K562 (cell line): Measurements from ENCODE around the gene TBC1D10A. TPM values are rescaled to one million over a fixed set of nuclear protein-coding genes. Genes with fewer than 3 reads are reported as not detected.

Experiments
- ATAC-seq: fragments of 200-7000 bp; cut with Tn5 transposase; 3 replicates; pipeline ENCODE4 v1.9.1; 2020; ENCODE audit warnings: moderate library complexity
- BruUV-seq: library from RNA; stranded (reverse); fragments of 400-500 nt; replicated peaks from 2 replicates; lab custom pipeline; 2021; lab: Mats Ljungman, UMichigan
- CTCF ChIA-PET: fragments of 300-600 bp; formaldehyde crosslinking; extraction: SDS; loops from one replicate; lab custom pipeline; 2021; ENCODE audit warnings: low intra/inter-chr PET ratio; lab: Yijun Ruan, JAX
- POLR2A ChIA-PET: fragments of 300-600, 350-650 bp; sonication (Branson Sonifier 250); formaldehyde crosslinking; extraction: SDS; loops from one replicate; lab custom pipeline; 2021; ENCODE audit warnings: antibody characterized with exemption, inconsistent platforms; lab: Yijun Ruan, JAX
- DNase-seq, 4 experiments: peaks; one replicate each; pipeline versions ENCODE4 v3.0.0 to v3.0.0-alpha.2; 2011 to 2018; ENCODE audit warnings: low spot score in 3 of 4, mixed read lengths in 3 of 4; ENCODE audit errors: extremely low read depth in 1 of 4
- FAIRE-seq: peaks from 2 replicates; lab custom pipeline; 2011; peaks lifted over from hg19 to GRCh38; lab: Jason Lieb, UNC
- H2AFZ ChIP-seq: 2 replicates; pipeline ENCODE4 v1.6.0; 2011; ENCODE audit warnings: low read depth, low read length, control low read depth, inconsistent platforms
- H3K27ac ChIP-seq: fragments of 200-600 bp; 3 replicates; pipeline ENCODE4 v1.8.0; 2011; ENCODE audit warnings: low read depth, mild to moderate bottlenecking, control low read depth, inconsistent platforms, low read length, moderate library complexity, mixed read lengths; ENCODE audit errors: extremely low read depth
- H3K27me3 ChIP-seq, 2 experiments: fragments of 300-600 bp in 1 of 2; 2 replicates in 1 of 2; 3 replicates in 1 of 2; pipeline versions ENCODE4 v1.6.0 to v1.8.0; 2011; ENCODE audit warnings: inconsistent platforms in 2 of 2, low read length in 2 of 2, mild to moderate bottlenecking in 1 of 2, mixed read lengths in 1 of 2, moderate library complexity in 1 of 2; ENCODE audit not compliant: control insufficient read depth in 2 of 2, insufficient read depth in 2 of 2
- H3K36me3 ChIP-seq: fragments of 300-600 bp; 3 replicates; pipeline ENCODE4 v1.8.0; 2011; ENCODE audit warnings: mild to moderate bottlenecking, low read length, inconsistent platforms; ENCODE audit not compliant: control insufficient read depth, insufficient read depth
- H3K4me1 ChIP-seq, 2 experiments: fragments of 200-600 bp in 1 of 2; replicated peaks in 1 of 2; 2 replicates in 1 of 2; 3 replicates in 1 of 2; pipeline versions ENCODE4 v1.5.1 to v1.8.0; 2011; ENCODE audit warnings: inconsistent platforms in 2 of 2, low read length in 2 of 2, mild to moderate bottlenecking in 1 of 2, mixed read lengths in 1 of 2, moderate library complexity in 1 of 2; ENCODE audit not compliant: control insufficient read depth in 2 of 2, insufficient read depth in 2 of 2
- H3K4me2 ChIP-seq: 2 replicates; pipeline ENCODE4 v1.6.1; 2011; ENCODE audit warnings: low read length, control low read depth, inconsistent platforms, mixed read lengths; ENCODE audit not compliant: insufficient read depth
- H3K4me3 ChIP-seq: fragments of 200-600 bp; sonication (generic), shearing (Covaris generic); 2 replicates; pipeline ENCODE4 v1.5.1; 2016; ENCODE audit warnings: control low read depth, inconsistent platforms
- H3K79me2 ChIP-seq: fragments of 200-600 bp; 3 replicates; pipeline ENCODE4 v1.8.0; 2011; ENCODE audit warnings: low read length, inconsistent platforms; ENCODE audit not compliant: control insufficient read depth, insufficient read depth
- H3K9ac ChIP-seq, 2 experiments: 2 replicates each; pipeline versions ENCODE4 v1.6.0 to v1.6.1; 2011; ENCODE audit warnings: low read depth in 2 of 2, low read length in 2 of 2, control low read depth in 1 of 2, inconsistent platforms in 1 of 2, mild to moderate bottlenecking in 1 of 2, mixed read lengths in 1 of 2; ENCODE audit not compliant: insufficient read depth in 1 of 2
- H3K9me1 ChIP-seq: one replicate; pipeline ENCODE4 v1.6.0; 2011; ENCODE audit warnings: inconsistent platforms, mild to moderate bottlenecking, low read length, moderate library complexity; ENCODE audit not compliant: control insufficient read depth, insufficient read depth
- H3K9me3 ChIP-seq: replicated peaks from 2 replicates; pipeline ENCODE4 v1.5.1; 2011; ENCODE audit warnings: low read depth, low read length, inconsistent platforms; ENCODE audit not compliant: control insufficient read depth, insufficient read depth
- H4K20me1 ChIP-seq: replicated peaks from 2 replicates; pipeline ENCODE4 v1.6.1; 2011; ENCODE audit warnings: low read length, inconsistent platforms, mixed read lengths; ENCODE audit not compliant: control insufficient read depth, insufficient read depth
- CEBPG ChIP-seq, 3 experiments: fragments of 200-800 bp in 1 of 3; sonication (Bioruptor generic) in 1 of 3; sonication (generic) in 1 of 3; formaldehyde crosslinking in 1 of 3; IDR thresholded peaks in 2 of 3; conservative IDR thresholded peaks in 1 of 3; 2 replicates each; pipeline versions ENCODE4 v1.6.1 to v1.8.0; 2016 to 2022; ENCODE audit warnings: missing compliant biosample characterization in 2 of 3, missing genetic modification characterization in 2 of 3, mild to moderate bottlenecking in 1 of 3, missing genetic modification reagents in 1 of 3
- HBP1 ChIP-seq: fragments of 450-650 bp; formaldehyde crosslinking; IDR thresholded peaks from 2 replicates; pipeline ENCODE4 v1.4.0; 2022; ENCODE audit warnings: missing genetic modification characterization
- LEF1 ChIP-seq: fragments of 450-650 bp; IDR thresholded peaks from 2 replicates; pipeline ENCODE4 v1.6.1; 2016; ENCODE audit warnings: mild to moderate bottlenecking
- NONO ChIP-seq, 2 experiments: fragments of 200-400 bp in 1 of 2; fragments of 450-650 bp in 1 of 2; formaldehyde crosslinking in 1 of 2; IDR thresholded peaks; 2 replicates each; pipeline ENCODE4 v1.6.1; 2017; ENCODE audit warnings: low read depth in 2 of 2, mild to moderate bottlenecking in 2 of 2, moderate library complexity in 2 of 2, low read length in 1 of 2
- RFX7 ChIP-seq: fragments of 250-450 bp; sonication (Bioruptor Pico); IDR thresholded peaks from 2 replicates; pipeline ENCODE4 v1.5.1; 2021; ENCODE audit warnings: mild to moderate bottlenecking
- TGIF2 ChIP-seq: sonication (generic); formaldehyde crosslinking; IDR thresholded peaks from 2 replicates; pipeline ENCODE4 v1.8.1; 2022; ENCODE audit warnings: mild to moderate bottlenecking, missing genetic modification reagents, moderate library complexity
- ZNF318 ChIP-seq, 2 experiments: fragments of 450-650 bp; IDR thresholded peaks; 2 replicates each; pipeline ENCODE4 v1.6.1; 2016; ENCODE audit warnings: mild to moderate bottlenecking in 2 of 2, borderline replicate concordance in 1 of 2, low read depth in 1 of 2, moderate library complexity in 1 of 2
- ZNF398 ChIP-seq: fragments of 250-450 bp; sonication (Bioruptor Pico); IDR thresholded peaks from 2 replicates; pipeline ENCODE4 v1.8.0; 2021; ENCODE audit warnings: moderate library complexity, mild to moderate bottlenecking, inconsistent platforms
- ZNF41 ChIP-seq: fragments of 250-450 bp; sonication (Bioruptor Pico); conservative IDR thresholded peaks from 2 replicates; pipeline ENCODE4 v1.4.0; 2020; ENCODE audit warnings: mild to moderate bottlenecking
- WGBS: fragments of 100-300 bp; shearing (Covaris generic); methylation state at CpG from one replicate; pipeline ENCODE4 v1.1.6; 2016; ENCODE audit warnings: low coverage, mixed read lengths; ENCODE audit not compliant: insufficient coverage; ENCODE audit errors: missing lambda C conversion rate; 5-methylcytosine and 5-hydroxymethylcytosine counted together
- in situ Hi-C: fragments of 300-500 bp; cut with MboI; formaldehyde crosslinking; loops from 4 replicates; pipeline ENCODE4 v1.15.0; 2018; ENCODE audit warnings: inconsistent platforms, mixed read lengths
- intact Hi-C: fragments of 100-400 bp; cut with micrococcal nuclease; formaldehyde crosslinking; loops from 2 replicates; pipeline ENCODE4 v1.14.2; 2022
- polyA plus RNA-seq, 8 experiments: library from polyadenylated mRNA; depleted of rRNA in 4 of 8; stranded (reverse) in 5 of 8; unstranded in 3 of 8; fragments of >200 nt; fragmentation: Nextera tagmentation in 2 of 8; fragmentation: Illumina TruSeq in 1 of 8; extraction: Ambion mirVana in 2 of 8; extraction: Trizol in 1 of 8; gene quantifications; 2 replicates each; pipeline versions ENCODE4 v1.2.1 to v1.2.3, GENCODE V29; 2011 to 2014; ENCODE audit warnings: inconsistent platforms in 1 of 8, missing spikeins in 1 of 8
- total RNA-seq, 7 experiments: library from RNA; depleted of rRNA in 6 of 7; stranded (reverse); fragments of >200 nt in 6 of 7; fragmentation: Illumina TruSeq in 2 of 7; extraction: Trizol in 2 of 7; gene quantifications; 2 replicates each; pipeline versions ENCODE4 v1.2.1 to v1.2.3, GENCODE V29; 2011 to 2021; ENCODE audit warnings: low replicate concordance in 1 of 7

Gene TBC1D10A
- total and polyA plus RNA-seq, 9 of the 15 experiments (the other 6 are each of a cell fraction or from before 2014, with no cell fraction given), result 0.13 to 10.4 (median 4.6) TPM

GRCh38 chr22:30335236-30335635, 8.5 kb upstream of the TBC1D10A start:
- in situ Hi-C loops, result no loop called here
- H3K4me3 ChIP-seq, result no peak overlapping the region
- ChIA-PET POLR2A (interaction anchor here (0.6 to 1.1 kb wide), 7 partner anchors 9 to 41 kb away, joined by 3 to 4 read pairs (median 4); partner anchors contain the start of genes CCDC157, SF3A1 and TBC1D10A), CTCF (no interaction called here)
- peaks cover 87% of the 10 kb centered on the region for H3K36me3 ChIP-seq
- DNase-seq, result no peak
- no peak overlapping the region for H3K4me2 ChIP-seq
- peaks cover 0 to 5% of the 10 kb centered on the region in 2 experiments; a peak in 2 of 5 replicates for H3K4me1 ChIP-seq
- no peak for FAIRE-seq
- no peaks in the 10 kb centered on the region for H3K79me2 ChIP-seq
- intact Hi-C loops, result no loop called here
- no peaks in the 10 kb centered on the region for H3K9me1 ChIP-seq
- no peaks in the 10 kb centered on the region for H3K27me3 ChIP-seq
- no peaks in the 10 kb centered on the region for H4K20me1 ChIP-seq
- no peak overlapping the region for H3K9ac ChIP-seq
- no TSS peak for BruUV-seq
- H2AFZ ChIP-seq, result no peak overlapping the region
- H3K9me3 ChIP-seq, result no peaks in the 10 kb centered on the region
- H3K27ac ChIP-seq, result no peak overlapping the region
- 100% methylated on average over 1 of the region's 1 CpG for WGBS
- ATAC-seq, result no peak
- TF ChIP-seq CEBPG (CRISPR knock-in tag; IDR thresholded peaks at IDR 0.05), result no peak
- no peak for TF ChIP-seq CEBPG (tag; conservative IDR thresholded peaks at IDR 0.05 in 1 of 2, IDR thresholded peaks at IDR 0.05 in 1 of 2)
- TF ChIP-seq HBP1 (CRISPR knock-in tag), result no peak
- TF ChIP-seq NONO (IDR thresholded peaks at IDR 0.05; ENCODE audit: low read depth in 2 of 2, low read length in 1 of 2), result no peak
- TF ChIP-seq LEF1, result no peak
- no peak for TF ChIP-seq ZNF41 (CRISPR knock-in tag)
- no peak for TF ChIP-seq ZNF318 (IDR thresholded peaks at IDR 0.05; ENCODE audit: borderline replicate concordance in 1 of 2, low read depth in 1 of 2)
- no peak for TF ChIP-seq RFX7
- no peak for TF ChIP-seq TGIF2 (CRISPR knock-in tag)
- TF ChIP-seq ZNF398 (CRISPR knock-in tag), result no peak
